ENCODE results near the gene SSX4B. TPM values are rescaled to one million over a fixed set of nuclear protein-coding genes. Genes with fewer than 3 reads are reported as not detected.
"Not testable (repeated sequence)": the region's sequence is repeated elsewhere in the genome, so short reads cannot be mapped to it uniquely, and the experiment has no call there.

The SSX4B gene
- total RNA-seq, 1 experiment from 2014 or later = not detected

DNA sequence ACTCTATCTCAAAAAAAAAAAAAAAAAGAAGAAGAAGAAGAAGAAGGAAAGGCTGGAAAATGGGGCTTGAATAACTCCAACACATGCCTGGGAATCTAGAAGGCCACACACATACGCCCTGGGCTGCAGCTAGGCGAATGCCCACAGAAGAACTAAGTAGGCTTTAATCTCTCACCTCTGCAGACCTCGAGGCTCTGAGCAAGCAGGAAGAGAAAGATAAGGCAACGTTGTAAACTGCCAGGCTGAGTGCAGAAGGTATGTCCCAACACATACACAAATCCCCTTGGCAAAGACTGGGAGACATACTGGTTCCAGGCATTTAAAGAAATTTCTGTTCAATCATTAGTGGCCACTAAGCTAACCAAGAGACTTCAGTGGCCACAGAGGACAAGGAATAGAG is 39.9 kb upstream of the SSX4B start:
- POLR2A ChIA-PET (ENCODE audit: unreplicated experiment) = no interaction called here
- H3K36me3 ChIP-seq (ENCODE audit: low read depth, low read length) = no peaks in the 10 kb centered on the region
- H3K27me3 ChIP-seq (ENCODE audit: low read length) = no peaks in the 10 kb centered on the region
- intact Hi-C loops (cut with micrococcal nuclease) = no loop called here
- DNase-seq (no peak), ATAC-seq (no peak)
- H4K20me1 ChIP-seq (ENCODE audit: low read length) = no peaks in the 10 kb centered on the region
- no peak overlapping the region for H2AFZ ChIP-seq (ENCODE audit: low read length)
- no peaks in the 10 kb centered on the region for H3K79me2 ChIP-seq (ENCODE audit: low read length)
- BruUV-seq (replicated peaks) = no TSS peak
- no peaks in the 10 kb centered on the region for H3F3A ChIP-seq (ENCODE audit: low read length, unreplicated experiment)
- CTCF ChIA-PET = interaction anchor here (0.7 kb wide), 1 partner anchor 101 kb away, joined by 3 read pairs; no protein-coding TSS in a partner anchor
- H3K9ac ChIP-seq (ENCODE audit: low read length) = no peak overlapping the region
- H3K9me3 ChIP-seq (ENCODE audit: low read length) = no peaks in the 10 kb centered on the region
- H3K4me3 ChIP-seq (ENCODE audit: low read length) = no peak overlapping the region
- H3K9me2 ChIP-seq (replicated peaks; ENCODE audit: low read length) = no peaks in the 10 kb centered on the region
- no peak overlapping the region for H3K4me2 ChIP-seq (ENCODE audit: low read length)
- H3K4me1 ChIP-seq (ENCODE audit: insufficient read depth, low read length) = no peaks in the 10 kb centered on the region
- TF ChIP-seq EZH2phosphoT487 (IDR thresholded peaks at IDR 0.05; ENCODE audit: borderline replicate concordance, low read length) (no peak), EZH2 (IDR thresholded peaks at IDR 0.05; ENCODE audit: low read length, unreplicated experiment) (no peak)
- TF ChIP-seq, protein P1, sequence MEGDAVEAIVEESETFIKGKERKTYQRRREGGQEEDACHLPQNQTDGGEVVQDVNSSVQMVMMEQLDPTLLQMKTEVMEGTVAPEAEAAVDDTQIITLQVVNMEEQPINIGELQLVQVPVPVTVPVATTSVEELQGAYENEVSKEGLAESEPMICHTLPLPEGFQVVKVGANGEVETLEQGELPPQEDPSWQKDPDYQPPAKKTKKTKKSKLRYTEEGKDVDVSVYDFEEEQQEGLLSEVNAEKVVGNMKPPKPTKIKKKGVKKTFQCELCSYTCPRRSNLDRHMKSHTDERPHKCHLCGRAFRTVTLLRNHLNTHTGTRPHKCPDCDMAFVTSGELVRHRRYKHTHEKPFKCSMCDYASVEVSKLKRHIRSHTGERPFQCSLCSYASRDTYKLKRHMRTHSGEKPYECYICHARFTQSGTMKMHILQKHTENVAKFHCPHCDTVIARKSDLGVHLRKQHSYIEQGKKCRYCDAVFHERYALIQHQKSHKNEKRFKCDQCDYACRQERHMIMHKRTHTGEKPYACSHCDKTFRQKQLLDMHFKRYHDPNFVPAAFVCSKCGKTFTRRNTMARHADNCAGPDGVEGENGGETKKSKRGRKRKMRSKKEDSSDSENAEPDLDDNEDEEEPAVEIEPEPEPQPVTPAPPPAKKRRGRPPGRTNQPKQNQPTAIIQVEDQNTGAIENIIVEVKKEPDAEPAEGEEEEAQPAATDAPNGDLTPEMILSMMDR (conservative IDR thresholded peaks at IDR 0.05; ENCODE audit: low read depth, low read length) = no peak
- H3K27ac ChIP-seq (ENCODE audit: low read length) = no peak overlapping the region

GRCh38 chrX:48450076-48450475 is 38.3 kb upstream of the SSX4B start:
- H2AFZ ChIP-seq (ENCODE audit: low read length) = no peak overlapping the region
- H3F3A ChIP-seq (ENCODE audit: low read length, unreplicated experiment) = no peaks in the 10 kb centered on the region
- no peak for DNase-seq
- H3K4me1 ChIP-seq (ENCODE audit: insufficient read depth, low read length) = no peaks in the 10 kb centered on the region
- no peak overlapping the region for H3K9ac ChIP-seq (ENCODE audit: low read length)
- intact Hi-C loops (cut with micrococcal nuclease) = no loop called here
- no peak for TF ChIP-seq EZH2phosphoT487 (IDR thresholded peaks at IDR 0.05; ENCODE audit: borderline replicate concordance, low read length)
- TF ChIP-seq, protein P1 (conservative IDR thresholded peaks at IDR 0.05; ENCODE audit: low read depth, low read length) = no peak
- no peak for TF ChIP-seq EZH2 (IDR thresholded peaks at IDR 0.05; ENCODE audit: low read length, unreplicated experiment)
- POLR2A ChIA-PET (ENCODE audit: unreplicated experiment) = no interaction called here
- no peaks in the 10 kb centered on the region for H3K36me3 ChIP-seq (ENCODE audit: low read depth, low read length)
- no peaks in the 10 kb centered on the region for H3K27me3 ChIP-seq (ENCODE audit: low read length)
- H3K4me2 ChIP-seq (ENCODE audit: low read length) = no peak overlapping the region
- H3K79me2 ChIP-seq (ENCODE audit: low read length) = no peaks in the 10 kb centered on the region
- H3K9me3 ChIP-seq (ENCODE audit: low read length) = no peaks in the 10 kb centered on the region
- no peak overlapping the region for H3K4me3 ChIP-seq (ENCODE audit: low read length)
- no TSS peak for BruUV-seq (replicated peaks)
- CTCF ChIA-PET = no interaction called here
- no peaks in the 10 kb centered on the region for H3K9me2 ChIP-seq (replicated peaks; ENCODE audit: low read length)
- no peak for ATAC-seq
- no peaks in the 10 kb centered on the region for H4K20me1 ChIP-seq (ENCODE audit: low read length)
- H3K27ac ChIP-seq (ENCODE audit: low read length) = no peak overlapping the region

DNA sequence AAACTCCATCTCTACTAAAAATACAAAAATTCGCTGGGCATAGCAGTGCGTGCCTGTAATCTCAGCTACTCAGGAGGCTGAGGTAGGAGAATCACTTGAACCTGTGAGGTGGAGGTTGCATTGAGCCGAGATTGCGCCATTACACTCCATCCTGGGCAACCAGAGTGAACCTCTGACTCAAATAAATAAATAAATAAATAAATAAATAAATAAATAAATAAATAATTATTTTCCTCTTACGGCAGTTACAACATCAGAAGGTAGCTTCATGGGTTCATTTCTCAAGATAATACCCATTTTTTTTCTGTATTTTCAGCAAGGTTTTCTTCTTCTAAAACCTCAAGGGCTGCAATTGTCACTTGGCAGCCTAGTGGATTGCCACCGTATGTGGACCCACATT is 35.4 kb upstream of the SSX4B start:
- DNase-seq; H3K36me3 ChIP-seq (ENCODE audit: low read depth, low read length); H2AFZ ChIP-seq (ENCODE audit: low read length); H3K9me2 ChIP-seq (replicated peaks; ENCODE audit: low read length); BruUV-seq (replicated peaks); H3K4me2 ChIP-seq (ENCODE audit: low read length); ATAC-seq; H3K79me2 ChIP-seq (ENCODE audit: low read length); H3K4me1 ChIP-seq (ENCODE audit: insufficient read depth, low read length); H3K27ac ChIP-seq (ENCODE audit: low read length); intact Hi-C loops (cut with micrococcal nuclease); H3K27me3 ChIP-seq (ENCODE audit: low read length); H4K20me1 ChIP-seq (ENCODE audit: low read length); CTCF ChIA-PET; H3K4me3 ChIP-seq (ENCODE audit: low read length); H3K9me3 ChIP-seq (ENCODE audit: low read length); H3F3A ChIP-seq (ENCODE audit: low read length, unreplicated experiment); H3K9ac ChIP-seq (ENCODE audit: low read length); POLR2A ChIA-PET (ENCODE audit: unreplicated experiment): not testable (repeated sequence)

DNA sequence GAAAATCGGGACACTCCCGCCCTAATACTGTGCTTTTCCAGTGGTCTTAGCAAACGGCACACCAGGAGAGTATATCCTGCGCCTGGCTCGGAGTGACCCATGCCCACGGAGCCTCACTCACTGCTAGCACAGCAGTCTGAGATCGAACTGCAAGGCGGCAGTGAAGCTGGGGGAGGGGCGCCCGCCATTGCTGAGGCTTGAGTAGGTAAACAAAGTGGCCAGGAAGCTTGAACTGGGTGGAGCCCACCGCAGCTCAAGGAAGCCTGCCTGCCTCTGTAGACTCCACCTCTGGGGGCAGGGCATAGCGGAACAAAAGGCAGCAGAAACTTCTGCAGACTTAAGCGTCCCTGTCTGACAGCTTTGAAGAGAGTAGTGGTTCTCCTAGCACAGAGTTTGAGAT is 22.0 kb upstream of the SSX4B start:
- H3K9me3 ChIP-seq (ENCODE audit: low read length); H4K20me1 ChIP-seq (ENCODE audit: low read length); H3K27ac ChIP-seq (ENCODE audit: low read length); H3K4me2 ChIP-seq (ENCODE audit: low read length); H3K9me2 ChIP-seq (replicated peaks; ENCODE audit: low read length); H3F3A ChIP-seq (ENCODE audit: low read length, unreplicated experiment); H3K79me2 ChIP-seq (ENCODE audit: low read length); BruUV-seq (replicated peaks); H3K36me3 ChIP-seq (ENCODE audit: low read depth, low read length); DNase-seq; CTCF ChIA-PET; H3K4me1 ChIP-seq (ENCODE audit: insufficient read depth, low read length); H3K4me3 ChIP-seq (ENCODE audit: low read length); H2AFZ ChIP-seq (ENCODE audit: low read length); H3K9ac ChIP-seq (ENCODE audit: low read length); ATAC-seq; POLR2A ChIA-PET (ENCODE audit: unreplicated experiment); intact Hi-C loops (cut with micrococcal nuclease); H3K27me3 ChIP-seq (ENCODE audit: low read length): not testable (repeated sequence)

DNA sequence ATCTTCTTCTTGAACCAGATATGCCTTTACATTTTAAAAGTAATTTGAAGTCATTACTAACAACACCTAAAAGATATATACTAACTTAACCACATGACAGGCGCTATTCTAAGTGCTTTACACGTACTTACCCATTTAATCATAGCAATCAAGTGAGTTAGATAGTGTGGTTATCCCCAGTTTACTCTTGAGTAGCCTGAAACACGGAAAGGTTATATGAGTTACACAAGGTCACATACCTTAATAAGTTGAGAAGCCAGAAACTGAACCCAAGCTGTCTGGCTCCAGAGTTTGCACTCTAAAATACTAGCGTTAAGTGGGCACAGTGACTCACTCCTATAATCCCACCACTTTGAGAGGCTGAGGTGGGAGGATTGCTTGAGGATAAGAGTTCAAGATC is 18.4 kb upstream of the SSX4B start:
- H3K9me2 ChIP-seq (replicated peaks; ENCODE audit: low read length) = not testable (repeated sequence)

More for the DNA sequence above, 18.4 kb upstream of the SSX4B start:
- BruUV-seq (replicated peaks); H3K4me3 ChIP-seq (ENCODE audit: low read length); CTCF ChIA-PET; H3K9ac ChIP-seq (ENCODE audit: low read length); H3K27me3 ChIP-seq (ENCODE audit: low read length); H3K4me1 ChIP-seq (ENCODE audit: insufficient read depth, low read length); POLR2A ChIA-PET (ENCODE audit: unreplicated experiment); H4K20me1 ChIP-seq (ENCODE audit: low read length); H3F3A ChIP-seq (ENCODE audit: low read length, unreplicated experiment); H3K79me2 ChIP-seq (ENCODE audit: low read length); ATAC-seq; intact Hi-C loops (cut with micrococcal nuclease); H3K9me3 ChIP-seq (ENCODE audit: low read length); H2AFZ ChIP-seq (ENCODE audit: low read length); H3K36me3 ChIP-seq (ENCODE audit: low read depth, low read length); DNase-seq; H3K4me2 ChIP-seq (ENCODE audit: low read length); H3K27ac ChIP-seq (ENCODE audit: low read length): not testable (repeated sequence)
